ENCODE results near the gene KRTAP10-1. TPM values are rescaled to one million over a fixed set of nuclear protein-coding genes. Genes with fewer than 3 reads are reported as not detected.

Gene KRTAP10-1
- total RNA-seq, 2 experiments from 2014 or later: 0.13 TPM; not detected in 1

DNA sequence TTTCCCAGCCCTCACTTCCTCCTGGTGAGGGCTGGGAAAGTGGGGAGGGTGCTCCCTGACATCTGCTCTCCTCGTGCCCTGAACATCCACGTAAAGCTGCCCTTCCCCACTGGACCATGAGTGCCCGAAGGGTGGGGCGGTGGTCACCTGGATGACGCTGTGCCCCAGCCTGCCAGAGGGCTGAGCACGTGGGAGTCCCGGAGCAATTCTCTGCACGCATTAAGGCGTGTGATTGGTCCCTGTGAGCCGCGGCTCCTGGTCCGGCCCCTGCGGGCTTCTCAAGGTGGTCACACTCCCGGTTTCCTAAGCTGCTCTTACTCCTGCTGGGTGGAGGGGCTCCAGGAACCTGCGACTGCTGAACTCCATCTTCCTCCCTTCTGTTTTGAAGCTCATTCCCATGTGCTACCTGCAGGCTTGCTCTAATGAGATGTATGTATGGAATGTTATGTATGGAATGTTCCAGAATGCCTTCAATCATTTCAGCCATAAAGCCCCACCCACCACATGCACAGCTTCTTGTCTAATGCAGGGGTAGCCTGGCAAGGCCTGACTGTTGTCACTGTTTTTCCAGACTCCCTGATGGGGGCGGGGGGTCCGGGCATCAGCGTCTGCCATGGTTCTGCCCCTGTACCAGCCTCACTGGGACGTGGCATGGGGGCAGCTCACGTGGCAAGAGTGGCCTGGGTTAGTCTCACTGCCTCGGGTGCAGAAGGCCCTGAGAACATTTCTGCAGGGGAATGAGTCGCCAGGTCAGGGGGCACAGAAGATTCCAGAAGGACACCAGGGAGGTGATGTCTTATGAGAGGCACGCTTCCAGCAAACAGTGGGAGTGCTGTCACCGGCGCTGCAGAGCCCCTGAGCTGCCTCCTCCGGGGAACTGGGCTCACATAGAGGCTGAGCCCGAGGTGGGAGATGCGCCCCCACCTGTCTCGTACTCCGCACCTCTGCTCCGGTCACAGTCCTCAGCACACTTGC lies 19.4 kb downstream of the KRTAP10-1 start:
- Histone ChIP-seq H3K4me3 (ENCODE audit: low read depth, low read length, poor library complexity, severe bottlenecking) (no peak overlapping the region), H3K4me1 (ENCODE audit: insufficient read depth, low read length, poor library complexity, severe bottlenecking) (no peaks in the 10 kb centered on the region), H4K20me1 (ENCODE audit: insufficient read depth, low read length) (no peaks in the 10 kb centered on the region), H3K27ac (ENCODE audit: low read depth, low read length, poor library complexity, severe bottlenecking) (no peak overlapping the region), H3K9me3 (ENCODE audit: low read length) (no peaks in the 10 kb centered on the region; the same call in 1 of the 2 replicates), H2AFZ (ENCODE audit: low read length) (no peak overlapping the region), H3K79me2 (ENCODE audit: insufficient read depth, low read depth, low read length) (no peaks in the 10 kb centered on the region), H3K4me2 (ENCODE audit: low read length) (no peak overlapping the region), H3K9me2 (ENCODE audit: insufficient read depth, low read length) (no peaks in the 10 kb centered on the region), H3K36me3 (ENCODE audit: insufficient read depth, low read length) (no peaks in the 10 kb centered on the region)
- no peak for TF ChIP-seq EZH2phosphoT487 (IDR thresholded peaks at IDR 0.05; ENCODE audit: borderline replicate concordance, low read depth, low read length)
- TF ChIP-seq, protein P1, sequence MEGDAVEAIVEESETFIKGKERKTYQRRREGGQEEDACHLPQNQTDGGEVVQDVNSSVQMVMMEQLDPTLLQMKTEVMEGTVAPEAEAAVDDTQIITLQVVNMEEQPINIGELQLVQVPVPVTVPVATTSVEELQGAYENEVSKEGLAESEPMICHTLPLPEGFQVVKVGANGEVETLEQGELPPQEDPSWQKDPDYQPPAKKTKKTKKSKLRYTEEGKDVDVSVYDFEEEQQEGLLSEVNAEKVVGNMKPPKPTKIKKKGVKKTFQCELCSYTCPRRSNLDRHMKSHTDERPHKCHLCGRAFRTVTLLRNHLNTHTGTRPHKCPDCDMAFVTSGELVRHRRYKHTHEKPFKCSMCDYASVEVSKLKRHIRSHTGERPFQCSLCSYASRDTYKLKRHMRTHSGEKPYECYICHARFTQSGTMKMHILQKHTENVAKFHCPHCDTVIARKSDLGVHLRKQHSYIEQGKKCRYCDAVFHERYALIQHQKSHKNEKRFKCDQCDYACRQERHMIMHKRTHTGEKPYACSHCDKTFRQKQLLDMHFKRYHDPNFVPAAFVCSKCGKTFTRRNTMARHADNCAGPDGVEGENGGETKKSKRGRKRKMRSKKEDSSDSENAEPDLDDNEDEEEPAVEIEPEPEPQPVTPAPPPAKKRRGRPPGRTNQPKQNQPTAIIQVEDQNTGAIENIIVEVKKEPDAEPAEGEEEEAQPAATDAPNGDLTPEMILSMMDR (conservative IDR thresholded peaks at IDR 0.05; ENCODE audit: low read length): no peak
- intact Hi-C loops (cut with micrococcal nuclease; ENCODE audit: unreplicated experiment): no loop called here
- ChIA-PET CTCF (ENCODE audit: unreplicated experiment) (no interaction called here), POLR2A (no interaction called here)
- DNase-seq (ENCODE audit: low spot score): no peak
- no TSS peak for BruUV-seq (replicated peaks)

DNA sequence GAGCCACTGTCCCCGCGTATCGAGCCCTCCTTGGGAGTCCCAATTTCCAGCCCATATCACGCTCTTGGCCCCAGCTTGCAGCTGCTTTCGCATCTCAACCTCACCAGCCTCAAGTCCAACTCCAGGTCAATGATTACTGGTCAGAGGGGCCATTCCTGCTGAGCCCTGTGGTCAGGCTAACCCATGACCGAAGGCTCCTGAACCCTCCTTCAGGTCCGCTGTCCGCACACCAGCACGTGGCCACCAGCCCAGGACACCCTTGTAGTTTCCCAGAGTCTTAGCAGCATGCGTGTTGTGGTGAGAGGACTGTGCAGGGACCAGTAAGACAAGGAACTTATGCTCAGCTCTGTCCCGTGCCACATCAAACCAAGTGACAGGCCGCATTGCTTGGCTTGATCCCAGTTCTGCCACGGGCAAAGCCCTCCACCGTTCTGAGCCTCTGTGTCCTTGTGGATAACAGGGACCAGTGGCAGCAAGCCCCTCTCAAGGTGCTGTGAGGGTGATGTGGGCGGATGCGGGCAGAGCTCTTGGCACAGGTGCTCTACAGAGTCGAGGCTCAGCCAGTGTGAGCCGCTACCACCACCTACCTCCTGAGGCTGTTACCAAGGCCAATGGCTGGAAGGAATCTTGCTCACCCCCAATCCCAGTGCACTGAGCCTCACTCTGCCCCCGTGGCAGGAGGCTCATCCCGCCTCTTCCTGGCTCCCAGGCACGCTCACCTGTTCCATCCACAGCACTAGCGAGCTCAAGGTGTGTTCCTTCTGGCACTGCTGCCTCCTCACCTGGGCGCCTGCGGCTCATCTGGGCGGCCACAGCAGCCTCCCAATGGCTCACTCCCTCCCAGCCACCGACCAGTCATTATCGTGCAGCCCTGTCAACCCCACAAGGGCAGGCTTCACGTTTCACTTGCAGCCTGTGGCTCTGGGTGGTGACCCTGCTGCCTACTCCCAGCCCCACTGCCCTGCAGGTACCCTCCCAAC lies 20.4 kb downstream of the KRTAP10-1 start:
- Histone ChIP-seq H3K4me1 (ENCODE audit: insufficient read depth, low read length, poor library complexity, severe bottlenecking) (no peaks in the 10 kb centered on the region), H3K4me3 (ENCODE audit: low read depth, low read length, poor library complexity, severe bottlenecking) (no peak overlapping the region), H3K9me2 (ENCODE audit: insufficient read depth, low read length) (no peaks in the 10 kb centered on the region), H3K9me3 (ENCODE audit: low read length) (no peaks in the 10 kb centered on the region; the same call in 1 of the 2 replicates), H4K20me1 (ENCODE audit: insufficient read depth, low read length) (no peaks in the 10 kb centered on the region), H3K4me2 (ENCODE audit: low read length) (no peak overlapping the region), H3K36me3 (ENCODE audit: insufficient read depth, low read length) (no peaks in the 10 kb centered on the region), H3K27ac (ENCODE audit: low read depth, low read length, poor library complexity, severe bottlenecking) (no peak overlapping the region), H3K79me2 (ENCODE audit: insufficient read depth, low read depth, low read length) (no peaks in the 10 kb centered on the region), H2AFZ (ENCODE audit: low read length) (no peak overlapping the region)
- intact Hi-C loops (cut with micrococcal nuclease; ENCODE audit: unreplicated experiment): no loop called here
- TF ChIP-seq, protein P1 (conservative IDR thresholded peaks at IDR 0.05; ENCODE audit: low read length): no peak
- TF ChIP-seq EZH2phosphoT487 (IDR thresholded peaks at IDR 0.05; ENCODE audit: borderline replicate concordance, low read depth, low read length): no peak
- BruUV-seq (replicated peaks): no TSS peak
- ChIA-PET CTCF (ENCODE audit: unreplicated experiment) (no interaction called here), POLR2A (no interaction called here)
- no peak for DNase-seq (ENCODE audit: low spot score)

All from OCI-LY7 (cell line).